Calu3 (cell line): ENCODE data around the gene TXNDC12. TPM values are rescaled to one million over a fixed set of nuclear protein-coding genes. Genes with fewer than 3 reads are reported as not detected.

Experiments
- BruUV-seq: library from RNA; stranded (reverse); fragments of 400-500 nt; replicated peaks from 2 replicates; lab custom pipeline; 2021; lab: Mats Ljungman, UMichigan
- CTCF ChIA-PET: fragments of 300-600 bp; sonication (Branson Sonifier 250); formaldehyde crosslinking; loops from one replicate; lab custom pipeline; 2022; ENCODE audit warnings: antibody characterized with exemption; lab: Charles Lee
- DNase-seq: peaks from one replicate; pipeline ENCODE4 v3.0.0; 2022
- H3K27ac Mint-ChIP-seq: one replicate; pipeline ENCODE4 v1.8.0; 2022; ENCODE audit warnings: mixed read lengths; ENCODE audit not compliant: unreplicated experiment
- H3K27me3 Mint-ChIP-seq: one replicate; pipeline ENCODE4 v1.8.0; 2022; ENCODE audit warnings: mixed read lengths; ENCODE audit not compliant: unreplicated experiment
- H3K36me3 Mint-ChIP-seq: one replicate; pipeline ENCODE4 v1.8.0; 2022; ENCODE audit warnings: mild to moderate bottlenecking, moderate library complexity, mixed read lengths; ENCODE audit not compliant: insufficient read depth, unreplicated experiment
- H3K4me1 Mint-ChIP-seq: one replicate; pipeline ENCODE4 v1.8.0; 2022; ENCODE audit warnings: mild to moderate bottlenecking, low read depth, mixed read lengths; ENCODE audit not compliant: unreplicated experiment
- H3K4me3 Mint-ChIP-seq: one replicate; pipeline ENCODE4 v1.8.0; 2022; ENCODE audit warnings: mild to moderate bottlenecking, low read depth, moderate library complexity, mixed read lengths; ENCODE audit not compliant: unreplicated experiment
- H3K9me3 Mint-ChIP-seq: one replicate; pipeline ENCODE4 v1.8.0; 2022; ENCODE audit warnings: low read depth, mixed read lengths; ENCODE audit not compliant: unreplicated experiment
- CTCF ChIP-seq: fragments of 200-600 bp; IDR thresholded peaks from one replicate; pipeline ENCODE4 v1.8.0; 2022; ENCODE audit warnings: antibody characterized with exemption; ENCODE audit not compliant: unreplicated experiment
- intact Hi-C: fragments of 100-400 bp; cut with micrococcal nuclease; formaldehyde crosslinking; loops from one replicate; pipeline ENCODE4 v1.10.0; 2022; ENCODE audit not compliant: unreplicated experiment
- total RNA-seq: library from RNA; stranded (reverse); gene quantifications from 2 replicates; pipeline ENCODE4 v1.2.3, GENCODE V29; 2022

The TXNDC12 gene
- total RNA-seq, 1 experiment from 2014 or later, result 68.9 TPM

- no peaks in the 10 kb centered on the region for H3K9me3 Mint-ChIP-seq
- no peak overlapping the region for H3K4me3 Mint-ChIP-seq
- TF ChIP-seq CTCF, result peak; percentile 86
- H3K27me3 Mint-ChIP-seq, result peaks cover 23% of the 10 kb centered on the region
- intact Hi-C loops, result loop anchor here (1.0 to 10.0 kb wide), 2 partner anchors 105 to 187 kb away; no protein-coding TSS in a partner anchor
- DNase-seq, result peak; percentile 88
- peaks cover 5% of the 10 kb centered on the region for H3K36me3 Mint-ChIP-seq
- CTCF ChIA-PET, result interaction anchor here (1.6 kb wide), 1 partner anchor 105 kb away, joined by 8 read pairs; no protein-coding TSS in a partner anchor
- BruUV-seq, result no TSS peak
- H3K27ac Mint-ChIP-seq, result peak overlapping the region; percentile 25
- peaks cover 17% of the 10 kb centered on the region for H3K4me1 Mint-ChIP-seq
These were observed 52.7 kb downstream of the TXNDC12 start for GRCh38 chr1:52002038-52002917.

GRCh38 chr1:51998701-51999100 is 56.3 kb downstream of the TXNDC12 start:
- no peak overlapping the region for H3K4me3 Mint-ChIP-seq
- CTCF ChIA-PET, result no interaction called here
- no TSS peak for BruUV-seq
- peaks cover 44% of the 10 kb centered on the region for H3K27me3 Mint-ChIP-seq
- no peak overlapping the region for H3K27ac Mint-ChIP-seq
- TF ChIP-seq CTCF, result no peak
- H3K4me1 Mint-ChIP-seq, result no peaks in the 10 kb centered on the region
- intact Hi-C loops, result no loop called here
- H3K9me3 Mint-ChIP-seq, result no peaks in the 10 kb centered on the region
- H3K36me3 Mint-ChIP-seq, result no peaks in the 10 kb centered on the region
- DNase-seq, result no peak

- no peaks in the 10 kb centered on the region for H3K36me3 Mint-ChIP-seq
- no peaks in the 10 kb centered on the region for H3K9me3 Mint-ChIP-seq
- no peak for DNase-seq
- BruUV-seq, result no TSS peak
- H3K27ac Mint-ChIP-seq, result no peak overlapping the region
- no peak overlapping the region for H3K4me3 Mint-ChIP-seq
- H3K27me3 Mint-ChIP-seq, result peaks cover 51% of the 10 kb centered on the region
- no peak for TF ChIP-seq CTCF
- intact Hi-C loops, result no loop called here
- H3K4me1 Mint-ChIP-seq, result no peaks in the 10 kb centered on the region
- CTCF ChIA-PET, result interaction anchor here (0.6 kb wide), 1 partner anchor 165 kb away, joined by 7 read pairs; no protein-coding TSS in a partner anchor
These were observed 57.0 kb downstream of the TXNDC12 start for GRCh38 chr1:51997974-51998382.

GRCh38 chr1:51990478-51990965 is 64.5 kb downstream of the TXNDC12 start, which contains the start of gene RAB3B:
Gene RAB3B (minus strand): TSS chr1:51990700. CDS start chr1:51977117, 13,583 bp downstream.
- Mint-ChIP-seq H3K27me3 (peaks cover 82% of the 10 kb centered on the region), H3K4me1 (peaks cover 10% of the 10 kb centered on the region), H3K36me3 (peaks cover 13% of the 10 kb centered on the region), H3K9me3 (no peaks in the 10 kb centered on the region), H3K27ac (peak within 1 kb of the TSS; percentile 22), H3K4me3 (peak within 1 kb of the TSS; percentile 74)
- no TSS peak for BruUV-seq
- intact Hi-C loops, result no loop called here
- no peak for TF ChIP-seq CTCF
- peak; percentile 90 for DNase-seq
- CTCF ChIA-PET, result interaction anchor here (1.1 kb wide), 1 partner anchor 14 kb away, joined by 5 read pairs; no protein-coding TSS in a partner anchor
